HEK293 (cell line): ENCODE results near the gene HDLBP.

Experiments
- CTCF ChIA-PET: fragments of 350-600 bp; formaldehyde crosslinking; extraction: SDS; loops from one replicate; lab custom pipeline; 2021; ENCODE audit warnings: antibody characterized with exemption; lab: Yijun Ruan, JAX
- POLR2A ChIA-PET: fragments of 300-600 bp; formaldehyde crosslinking; extraction: SDS; loops from one replicate; lab custom pipeline; 2020; ENCODE audit warnings: antibody characterized with exemption, inconsistent platforms; lab: Yijun Ruan, JAX
- H3K27ac ChIP-seq: fragments of 200-500 bp; sonication (Bioruptor generic); 2 replicates; pipeline ENCODE4 v1.5.1; 2014; ENCODE audit warnings: low read depth, low read length, control low read depth, inconsistent platforms; ENCODE audit errors: extremely low read depth
- H3K36me3 ChIP-seq, 2 experiments: fragments of 200-500 bp in 1 of 2; sonication (Bioruptor generic) in 1 of 2; 1 replicate in 1 of 2; 2 replicates in 1 of 2; pipeline ENCODE4 v1.5.1; 2014 to 2017; ENCODE audit warnings: inconsistent platforms in 2 of 2, low read length in 2 of 2; ENCODE audit not compliant: control insufficient read depth in 2 of 2, insufficient read depth in 1 of 2
- H3K4me1 ChIP-seq: fragments of 200-500 bp; sonication (Bioruptor generic); 2 replicates; pipeline ENCODE4 v1.5.1; 2014; ENCODE audit warnings: mild to moderate bottlenecking, low read length, inconsistent platforms; ENCODE audit not compliant: control insufficient read depth, insufficient read depth
- H3K4me3 ChIP-seq: 2 replicates; pipeline ENCODE4 v1.5.1; 2011; ENCODE audit warnings: low read depth, mild to moderate bottlenecking, control low read depth, low read length, moderate library complexity
- H3K9me3 ChIP-seq: fragments of 200-500 bp; sonication (Bioruptor generic); 2 replicates; pipeline ENCODE4 v1.5.1; 2014; ENCODE audit warnings: low read depth, low read length, inconsistent platforms; ENCODE audit not compliant: control insufficient read depth, insufficient read depth
- BCL11B ChIP-seq: fragments of 450-650 bp; formaldehyde crosslinking; IDR thresholded peaks from 2 replicates; pipeline ENCODE4 v1.5.1; 2016; ENCODE audit warnings: low read depth, missing biosample characterization, missing genetic modification characterization
- HOXD13 ChIP-seq: sonication (generic); formaldehyde crosslinking; IDR thresholded peaks from 2 replicates; pipeline ENCODE4 v1.8.0; 2022; ENCODE audit warnings: missing genetic modification reagents, borderline replicate concordance
- ZBTB48 ChIP-seq: fragments of 450-650 bp; formaldehyde crosslinking; IDR thresholded peaks from 2 replicates; pipeline ENCODE4 v1.5.1; 2016; ENCODE audit warnings: missing biosample characterization, missing genetic modification characterization
- ZFP69B ChIP-seq: fragments of 450-650 bp; formaldehyde crosslinking; IDR thresholded peaks from 2 replicates; pipeline ENCODE4 v1.5.1; 2016; ENCODE audit warnings: missing biosample characterization, missing genetic modification characterization
- ZNF184 ChIP-seq: fragments of 450-650 bp; IDR thresholded peaks from 2 replicates; pipeline ENCODE4 v1.5.1; 2018; ENCODE audit warnings: missing biosample characterization, mild to moderate bottlenecking, missing genetic modification characterization
- ZNF2 ChIP-seq: fragments of 450-650 bp; formaldehyde crosslinking; IDR thresholded peaks from 2 replicates; pipeline ENCODE4 v1.5.1; 2016; ENCODE audit warnings: missing biosample characterization, missing genetic modification characterization
- ZNF248 ChIP-seq: fragments of 450-650 bp; formaldehyde crosslinking; IDR thresholded peaks from 2 replicates; pipeline ENCODE4 v1.5.1; 2017; ENCODE audit warnings: missing biosample characterization, missing genetic modification characterization
- ZNF521 ChIP-seq: fragments of 450-650 bp; formaldehyde crosslinking; IDR thresholded peaks from 2 replicates; pipeline ENCODE4 v1.5.1; 2017; ENCODE audit warnings: missing biosample characterization, mild to moderate bottlenecking, missing genetic modification characterization
- ZNF621 ChIP-seq: fragments of 450-650 bp; formaldehyde crosslinking; IDR thresholded peaks from 2 replicates; pipeline ENCODE4 v1.5.1; 2017; ENCODE audit warnings: missing biosample characterization, missing genetic modification characterization
- ZNF654 ChIP-seq: fragments of 450-650 bp; formaldehyde crosslinking; IDR thresholded peaks from 2 replicates; pipeline ENCODE4 v1.5.1; 2016; ENCODE audit warnings: low read depth, missing biosample characterization, missing genetic modification characterization
- ZNF677 ChIP-seq: fragments of 450-650 bp; IDR thresholded peaks from 2 replicates; pipeline ENCODE4 v1.5.0; 2018; ENCODE audit warnings: missing biosample characterization, mild to moderate bottlenecking, missing genetic modification characterization, moderate library complexity
- TF ChIP-seq, protein P1 (sequence below): fragments of 450-650 bp; formaldehyde crosslinking; IDR thresholded peaks from 2 replicates; pipeline ENCODE4 v1.5.1; 2016; ENCODE audit warnings: missing biosample characterization, missing genetic modification characterization
- TF ChIP-seq, protein P2 (sequence below): fragments of 450-650 bp; formaldehyde crosslinking; IDR thresholded peaks from 2 replicates; pipeline ENCODE4 v1.5.1; 2016; ENCODE audit warnings: missing biosample characterization, missing genetic modification characterization
- TF ChIP-seq, protein P3 (sequence below): fragments of 450-650 bp; formaldehyde crosslinking; optimal IDR thresholded peaks from 2 replicates; pipeline ENCODE3; 2016; ENCODE audit warnings: missing biosample characterization, mild to moderate bottlenecking, missing genetic modification characterization
- TF ChIP-seq, protein P4 (sequence below): fragments of 450-650 bp; formaldehyde crosslinking; IDR thresholded peaks from 2 replicates; pipeline ENCODE4 v1.5.1; 2016; ENCODE audit warnings: missing biosample characterization, missing genetic modification characterization
- TF ChIP-seq, protein P5 (sequence below): fragments of 450-650 bp; formaldehyde crosslinking; IDR thresholded peaks from 2 replicates; pipeline ENCODE4 v1.5.1; 2016; ENCODE audit warnings: missing biosample characterization, missing genetic modification characterization
- TF ChIP-seq, protein P6 (sequence below): fragments of 450-650 bp; IDR thresholded peaks from 2 replicates; pipeline ENCODE4 v1.5.1; 2018; ENCODE audit warnings: missing biosample characterization, missing genetic modification characterization

HDLBP gene

DNA sequence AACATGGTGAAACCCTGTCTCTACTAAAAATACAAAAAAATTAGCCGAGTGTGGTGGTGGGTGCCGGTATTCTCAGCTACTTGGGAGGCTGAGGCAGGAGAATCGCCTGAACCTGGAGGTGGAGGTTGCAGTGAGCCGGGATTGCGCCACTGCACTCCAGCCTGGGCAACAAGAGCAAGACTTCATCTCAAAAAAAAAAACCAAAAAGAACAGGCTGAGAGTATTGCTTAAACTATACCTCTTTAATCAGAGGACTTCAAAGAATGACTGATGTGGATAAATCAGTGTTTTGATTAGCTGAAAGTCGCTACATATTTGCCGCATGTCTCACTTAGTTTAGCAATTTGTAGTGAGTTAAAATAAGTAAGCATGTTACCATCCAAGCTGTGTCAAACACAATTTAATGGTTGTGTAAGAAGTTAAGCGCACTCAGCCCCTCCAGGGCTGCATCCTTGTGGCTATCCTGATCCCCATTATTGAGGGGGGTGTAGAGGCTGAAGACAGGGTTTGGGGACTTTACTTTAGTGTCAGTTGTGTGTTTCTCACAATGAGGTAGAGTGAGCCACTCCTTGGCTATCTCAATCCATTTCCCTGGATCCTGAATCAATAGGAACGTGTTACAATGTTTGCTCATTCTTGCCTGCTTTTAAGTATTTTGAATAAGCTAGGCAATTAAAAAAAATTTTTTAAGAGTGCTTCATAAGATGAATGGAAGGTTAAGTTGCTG, 29.6 kb upstream of the HDLBP start:
- CTCF ChIA-PET: no interaction called here
- no peak overlapping the region for H3K4me3 ChIP-seq
- H3K4me1 ChIP-seq: no peaks in the 10 kb centered on the region
- peaks cover 81 to 99% of the 10 kb centered on the region in 2 experiments for H3K36me3 ChIP-seq
- POLR2A ChIA-PET: no interaction called here
- TF ChIP-seq ZNF621 (tag by site-specific recombination) (no peak), ZNF677 (tag by site-specific recombination) (peak; percentile 80)
- TF ChIP-seq, all 188 proteins: peak for 1
- Histone ChIP-seq H3K27ac (no peak overlapping the region), H3K9me3 (no peaks in the 10 kb centered on the region)

DNA sequence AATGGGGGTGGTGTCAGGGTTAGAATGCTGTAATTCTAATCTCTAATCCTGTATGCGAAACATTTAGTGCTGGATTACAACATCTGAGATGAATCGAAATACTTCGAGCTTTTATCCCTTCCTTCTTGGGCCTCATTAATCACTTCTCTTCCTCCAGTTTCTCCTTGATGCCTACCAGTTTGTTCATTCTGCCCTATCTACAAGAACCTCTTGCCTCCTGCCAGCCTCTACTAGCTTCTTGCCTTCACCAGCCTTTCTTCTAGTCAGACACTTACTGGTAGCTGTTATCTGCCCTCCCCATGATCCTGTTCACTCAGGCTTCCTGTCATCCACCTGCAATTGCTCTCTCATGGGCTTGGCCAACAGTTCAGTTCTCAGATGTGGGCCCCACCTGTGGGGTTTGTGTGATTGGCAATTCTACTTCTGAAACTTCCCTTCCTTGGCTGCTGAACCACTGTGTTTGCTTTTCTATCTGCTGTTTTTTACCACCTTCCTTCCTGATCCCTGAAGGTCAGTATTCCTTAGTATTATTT, 25.2 kb upstream of the HDLBP start:
- no peak overlapping the region for H3K4me3 ChIP-seq
- H3K27ac ChIP-seq: no peak overlapping the region
- no peaks in the 10 kb centered on the region for H3K4me1 ChIP-seq
- TF ChIP-seq, protein P1, sequence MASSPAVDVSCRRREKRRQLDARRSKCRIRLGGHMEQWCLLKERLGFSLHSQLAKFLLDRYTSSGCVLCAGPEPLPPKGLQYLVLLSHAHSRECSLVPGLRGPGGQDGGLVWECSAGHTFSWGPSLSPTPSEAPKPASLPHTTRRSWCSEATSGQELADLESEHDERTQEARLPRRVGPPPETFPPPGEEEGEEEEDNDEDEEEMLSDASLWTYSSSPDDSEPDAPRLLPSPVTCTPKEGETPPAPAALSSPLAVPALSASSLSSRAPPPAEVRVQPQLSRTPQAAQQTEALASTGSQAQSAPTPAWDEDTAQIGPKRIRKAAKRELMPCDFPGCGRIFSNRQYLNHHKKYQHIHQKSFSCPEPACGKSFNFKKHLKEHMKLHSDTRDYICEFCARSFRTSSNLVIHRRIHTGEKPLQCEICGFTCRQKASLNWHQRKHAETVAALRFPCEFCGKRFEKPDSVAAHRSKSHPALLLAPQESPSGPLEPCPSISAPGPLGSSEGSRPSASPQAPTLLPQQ (tag by site-specific recombination): peak; percentile 39; the same call in 1 of the 2 replicates
- TF ChIP-seq ZNF521 (no peak), ZBTB48 (tag by site-specific recombination) (no peak), BCL11B (tag by site-specific recombination) (no peak), ZFP69B (peak; percentile 49; the same call in 1 of the 2 replicates), ZNF184 (tag by site-specific recombination) (no peak), HOXD13 (CRISPR knock-in tag) (no peak), ZNF2 (tag by site-specific recombination) (no peak), ZNF654 (tag by site-specific recombination) (no peak), ZNF248 (tag by site-specific recombination) (no peak)
- TF ChIP-seq, protein P2, sequence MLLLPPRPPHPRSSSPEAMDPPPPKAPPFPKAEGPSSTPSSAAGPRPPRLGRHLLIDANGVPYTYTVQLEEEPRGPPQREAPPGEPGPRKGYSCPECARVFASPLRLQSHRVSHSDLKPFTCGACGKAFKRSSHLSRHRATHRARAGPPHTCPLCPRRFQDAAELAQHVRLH (tag by site-specific recombination): no peak
- TF ChIP-seq, protein P3, sequence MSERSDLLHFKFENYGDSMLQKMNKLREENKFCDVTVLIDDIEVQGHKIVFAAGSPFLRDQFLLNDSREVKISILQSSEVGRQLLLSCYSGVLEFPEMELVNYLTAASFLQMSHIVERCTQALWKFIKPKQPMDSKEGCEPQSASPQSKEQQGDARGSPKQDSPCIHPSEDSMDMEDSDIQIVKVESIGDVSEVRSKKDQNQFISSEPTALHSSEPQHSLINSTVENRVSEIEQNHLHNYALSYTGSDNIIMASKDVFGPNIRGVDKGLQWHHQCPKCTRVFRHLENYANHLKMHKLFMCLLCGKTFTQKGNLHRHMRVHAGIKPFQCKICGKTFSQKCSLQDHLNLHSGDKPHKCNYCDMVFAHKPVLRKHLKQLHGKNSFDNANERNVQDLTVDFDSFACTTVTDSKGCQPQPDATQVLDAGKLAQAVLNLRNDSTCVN: no peak
- TF ChIP-seq, protein P4, sequence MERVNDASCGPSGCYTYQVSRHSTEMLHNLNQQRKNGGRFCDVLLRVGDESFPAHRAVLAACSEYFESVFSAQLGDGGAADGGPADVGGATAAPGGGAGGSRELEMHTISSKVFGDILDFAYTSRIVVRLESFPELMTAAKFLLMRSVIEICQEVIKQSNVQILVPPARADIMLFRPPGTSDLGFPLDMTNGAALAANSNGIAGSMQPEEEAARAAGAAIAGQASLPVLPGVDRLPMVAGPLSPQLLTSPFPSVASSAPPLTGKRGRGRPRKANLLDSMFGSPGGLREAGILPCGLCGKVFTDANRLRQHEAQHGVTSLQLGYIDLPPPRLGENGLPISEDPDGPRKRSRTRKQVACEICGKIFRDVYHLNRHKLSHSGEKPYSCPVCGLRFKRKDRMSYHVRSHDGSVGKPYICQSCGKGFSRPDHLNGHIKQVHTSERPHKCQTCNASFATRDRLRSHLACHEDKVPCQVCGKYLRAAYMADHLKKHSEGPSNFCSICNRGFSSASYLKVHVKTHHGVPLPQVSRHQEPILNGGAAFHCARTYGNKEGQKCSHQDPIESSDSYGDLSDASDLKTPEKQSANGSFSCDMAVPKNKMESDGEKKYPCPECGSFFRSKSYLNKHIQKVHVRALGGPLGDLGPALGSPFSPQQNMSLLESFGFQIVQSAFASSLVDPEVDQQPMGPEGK (tag by site-specific recombination): no peak
- TF ChIP-seq, protein P5, sequence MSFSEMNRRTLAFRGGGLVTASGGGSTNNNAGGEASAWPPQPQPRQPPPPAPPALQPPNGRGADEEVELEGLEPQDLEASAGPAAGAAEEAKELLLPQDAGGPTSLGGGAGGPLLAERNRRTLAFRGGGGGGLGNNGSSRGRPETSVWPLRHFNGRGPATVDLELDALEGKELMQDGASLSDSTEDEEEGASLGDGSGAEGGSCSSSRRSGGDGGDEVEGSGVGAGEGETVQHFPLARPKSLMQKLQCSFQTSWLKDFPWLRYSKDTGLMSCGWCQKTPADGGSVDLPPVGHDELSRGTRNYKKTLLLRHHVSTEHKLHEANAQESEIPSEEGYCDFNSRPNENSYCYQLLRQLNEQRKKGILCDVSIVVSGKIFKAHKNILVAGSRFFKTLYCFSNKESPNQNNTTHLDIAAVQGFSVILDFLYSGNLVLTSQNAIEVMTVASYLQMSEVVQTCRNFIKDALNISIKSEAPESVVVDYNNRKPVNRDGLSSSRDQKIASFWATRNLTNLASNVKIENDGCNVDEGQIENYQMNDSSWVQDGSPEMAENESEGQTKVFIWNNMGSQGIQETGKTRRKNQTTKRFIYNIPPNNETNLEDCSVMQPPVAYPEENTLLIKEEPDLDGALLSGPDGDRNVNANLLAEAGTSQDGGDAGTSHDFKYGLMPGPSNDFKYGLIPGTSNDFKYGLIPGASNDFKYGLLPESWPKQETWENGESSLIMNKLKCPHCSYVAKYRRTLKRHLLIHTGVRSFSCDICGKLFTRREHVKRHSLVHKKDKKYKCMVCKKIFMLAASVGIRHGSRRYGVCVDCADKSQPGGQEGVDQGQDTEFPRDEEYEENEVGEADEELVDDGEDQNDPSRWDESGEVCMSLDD: no peak
- TF ChIP-seq, protein P6, sequence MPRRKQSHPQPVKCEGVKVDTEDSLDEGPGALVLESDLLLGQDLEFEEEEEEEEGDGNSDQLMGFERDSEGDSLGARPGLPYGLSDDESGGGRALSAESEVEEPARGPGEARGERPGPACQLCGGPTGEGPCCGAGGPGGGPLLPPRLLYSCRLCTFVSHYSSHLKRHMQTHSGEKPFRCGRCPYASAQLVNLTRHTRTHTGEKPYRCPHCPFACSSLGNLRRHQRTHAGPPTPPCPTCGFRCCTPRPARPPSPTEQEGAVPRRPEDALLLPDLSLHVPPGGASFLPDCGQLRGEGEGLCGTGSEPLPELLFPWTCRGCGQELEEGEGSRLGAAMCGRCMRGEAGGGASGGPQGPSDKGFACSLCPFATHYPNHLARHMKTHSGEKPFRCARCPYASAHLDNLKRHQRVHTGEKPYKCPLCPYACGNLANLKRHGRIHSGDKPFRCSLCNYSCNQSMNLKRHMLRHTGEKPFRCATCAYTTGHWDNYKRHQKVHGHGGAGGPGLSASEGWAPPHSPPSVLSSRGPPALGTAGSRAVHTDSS (tag by site-specific recombination): no peak
- TF ChIP-seq, all 188 proteins: peak for 2
- ChIA-PET POLR2A (interaction anchor here (0.5 kb wide), 1 partner anchor 477 kb away, joined by 3 read pairs; no protein-coding TSS in a partner anchor), CTCF (no interaction called here)
- Histone ChIP-seq H3K36me3 (peaks cover 69 to 95% of the 10 kb centered on the region in 2 experiments), H3K9me3 (no peaks in the 10 kb centered on the region)
